SK-N-DZ (cell line): ENCODE data around the gene EEA1.
"Not testable (repeated sequence)": the region's sequence is repeated elsewhere in the genome, so short reads cannot be mapped to it uniquely, and the experiment has no call there.

Source experiments
- DNase-seq: peaks from one replicate; pipeline ENCODE4 v3.0.0-alpha.2; 2015; ENCODE audit warnings: low spot score

EEA1 gene

DNA sequence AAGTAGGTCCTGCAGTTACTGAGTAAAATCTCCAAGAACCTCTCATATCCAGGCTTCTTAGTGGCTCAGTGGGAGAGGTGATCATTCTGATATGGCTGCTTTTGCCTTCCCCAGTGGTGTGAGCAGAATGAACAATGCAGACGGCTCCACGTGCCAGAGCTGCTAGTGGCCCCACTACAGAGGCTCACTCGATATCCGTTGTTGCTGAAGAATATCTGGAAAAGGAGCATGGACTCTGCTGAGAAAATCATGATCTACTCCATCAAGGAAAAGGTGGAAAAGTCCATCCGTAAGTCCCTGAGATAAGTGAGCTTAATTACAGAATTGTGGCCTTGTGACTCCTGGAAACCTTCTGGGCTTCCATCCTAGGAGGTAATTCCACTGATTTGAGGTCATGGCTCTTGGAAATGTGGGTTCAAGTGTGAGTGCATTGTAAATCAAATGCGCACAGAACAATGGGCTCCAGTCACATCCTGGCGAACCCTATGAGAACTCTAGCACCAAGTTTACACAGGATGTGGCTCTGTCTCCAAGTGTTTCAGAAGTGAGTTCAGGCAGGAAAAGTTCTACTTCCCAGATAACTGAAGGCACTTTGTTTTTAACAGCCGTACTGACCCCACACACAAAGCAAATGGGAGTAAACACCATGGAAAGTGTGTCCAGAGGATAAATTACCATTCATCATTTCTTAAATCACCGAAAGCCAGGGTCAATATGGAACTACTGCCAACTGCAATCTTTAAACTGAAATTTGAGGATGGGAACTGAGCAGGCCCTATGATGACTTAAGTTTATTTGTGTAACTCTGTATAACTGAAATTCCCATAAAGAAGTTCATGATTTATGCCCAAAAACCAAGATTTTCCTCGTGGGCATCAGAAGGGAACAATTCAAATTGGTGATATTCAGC lies 174.9 kb downstream of the EEA1 start:
- no peak for DNase-seq

DNA sequence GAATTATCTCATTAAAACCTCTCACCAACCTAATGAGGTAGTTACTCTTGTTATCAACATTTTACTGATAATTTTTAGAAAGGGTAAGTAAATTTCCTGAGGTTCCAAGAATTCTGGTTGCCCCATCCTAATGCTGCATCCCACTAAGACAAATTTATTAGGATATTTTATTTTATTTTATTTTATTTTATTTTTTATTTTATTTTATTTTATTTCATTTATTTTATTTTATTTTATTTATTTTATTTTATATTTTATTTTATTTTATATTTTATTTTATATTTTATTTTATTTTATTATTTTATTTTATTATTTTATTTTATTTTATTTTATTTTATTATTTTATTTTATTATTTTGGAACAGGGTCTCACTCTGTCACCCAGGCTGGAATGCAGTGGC lies 179.4 kb downstream of the EEA1 start:
- DNase-seq, result not testable (repeated sequence)

DNA sequence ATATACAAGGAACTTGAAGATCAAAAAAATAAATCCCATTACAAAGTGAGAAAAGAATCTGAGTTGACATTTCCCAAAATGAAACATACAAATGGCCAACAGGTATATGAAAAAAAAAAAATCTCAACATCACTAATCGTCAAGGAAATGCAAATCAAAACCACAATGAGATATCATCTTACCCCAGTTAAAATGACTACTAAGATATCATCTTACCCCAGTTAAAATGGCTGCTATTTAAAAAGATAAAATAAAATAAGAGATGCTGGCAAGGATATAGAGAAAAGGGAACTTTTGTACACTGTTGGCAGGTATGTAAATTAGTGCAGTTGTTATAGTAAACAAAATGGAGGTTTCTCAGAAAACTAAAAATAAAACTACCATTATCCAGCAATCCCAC lies 181.9 kb downstream of the EEA1 start:
- no peak for DNase-seq

DNA sequence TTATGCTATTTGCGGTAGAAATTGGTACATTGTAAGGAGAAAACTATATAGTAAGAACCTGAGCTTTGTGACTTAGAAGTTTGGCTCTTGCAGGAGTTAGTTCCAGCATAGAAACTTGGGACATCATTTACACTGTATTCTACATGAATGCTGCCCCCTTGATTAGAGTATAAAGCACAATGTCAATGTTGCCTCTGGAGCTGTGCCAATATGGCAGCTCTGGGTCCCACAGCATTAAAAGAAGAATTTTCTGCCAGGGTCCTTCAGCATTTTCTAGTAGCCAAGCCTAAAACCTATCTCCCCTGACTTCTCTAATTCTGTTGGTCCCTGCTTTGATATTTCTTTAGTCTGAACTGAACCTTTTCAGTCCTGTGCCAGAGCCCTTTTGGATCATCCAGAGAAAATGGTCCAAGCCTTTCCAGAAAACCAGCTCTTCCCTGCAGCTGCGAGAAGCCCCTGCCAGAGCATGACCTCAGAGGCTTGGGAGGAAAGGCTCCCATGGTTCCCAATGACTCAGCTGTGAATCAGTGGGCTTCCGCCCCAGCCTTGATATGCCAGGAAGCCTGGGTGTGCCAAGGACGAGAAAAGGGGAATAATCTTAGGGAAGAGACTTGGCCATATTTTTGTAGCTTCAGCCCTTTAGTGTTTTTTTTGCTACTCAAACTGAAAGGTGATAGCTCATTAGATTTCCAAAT lies 183.1 kb downstream of the EEA1 start:
- no peak for DNase-seq

DNA sequence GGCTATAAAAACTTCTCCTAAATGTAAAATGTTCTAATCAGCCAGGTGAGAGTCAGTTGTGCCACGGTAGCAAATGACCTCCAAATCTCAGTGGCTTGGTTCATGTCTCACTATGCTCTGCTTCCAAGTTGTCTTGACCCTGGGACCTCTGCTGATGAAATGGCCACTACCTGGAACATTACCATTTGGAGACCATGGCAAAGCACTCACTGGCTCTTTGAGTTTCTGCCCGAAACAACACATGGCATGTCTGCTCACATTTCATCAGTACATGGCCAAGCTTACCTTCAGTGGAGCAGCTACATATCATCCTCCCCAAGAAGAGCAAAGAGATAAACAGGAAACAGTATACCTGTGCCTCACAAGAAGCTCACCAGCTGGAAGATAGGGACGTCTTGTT lies 186.1 kb downstream of the EEA1 start:
- DNase-seq, result no peak

DNA sequence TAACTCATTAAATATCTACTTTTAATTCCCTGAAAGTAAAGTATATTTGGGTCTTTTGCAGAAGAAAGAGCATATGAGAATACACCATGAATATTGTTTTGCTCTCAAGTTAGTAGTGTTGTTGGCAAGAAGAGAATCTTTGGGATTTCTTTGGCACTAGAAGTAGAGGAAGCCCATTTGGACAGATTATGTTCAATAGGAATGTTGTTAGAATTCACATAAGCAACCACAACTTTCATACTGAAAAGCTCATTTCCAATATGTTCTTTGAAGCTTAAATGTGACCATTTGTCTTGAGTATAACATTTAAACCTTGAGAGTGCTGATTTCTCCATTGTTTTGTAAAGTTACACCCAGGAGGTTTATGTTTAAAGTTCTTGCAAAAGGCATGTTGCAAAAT lies 188.7 kb downstream of the EEA1 start:
- DNase-seq, result no peak

DNA sequence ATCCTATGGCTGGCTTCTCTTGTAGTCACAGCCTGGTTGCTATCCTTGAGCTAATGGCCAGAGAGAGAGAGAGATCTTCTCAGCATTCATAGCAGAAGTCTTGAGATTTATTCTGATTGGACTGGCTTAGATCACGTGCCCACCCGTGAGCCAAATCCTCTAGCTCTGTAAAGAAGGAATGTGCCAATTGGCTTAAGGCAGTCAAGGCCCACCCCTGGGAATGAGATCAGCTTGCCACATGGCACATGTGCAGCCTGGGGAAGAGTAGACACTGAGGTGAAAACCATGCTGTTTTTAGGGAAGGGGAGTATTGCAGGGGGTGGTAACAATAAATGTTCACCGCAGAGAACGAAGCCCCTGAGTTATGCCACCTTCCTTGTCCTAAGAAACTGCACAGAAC lies 190.0 kb downstream of the EEA1 start:
- peak; percentile 41 for DNase-seq

DNA sequence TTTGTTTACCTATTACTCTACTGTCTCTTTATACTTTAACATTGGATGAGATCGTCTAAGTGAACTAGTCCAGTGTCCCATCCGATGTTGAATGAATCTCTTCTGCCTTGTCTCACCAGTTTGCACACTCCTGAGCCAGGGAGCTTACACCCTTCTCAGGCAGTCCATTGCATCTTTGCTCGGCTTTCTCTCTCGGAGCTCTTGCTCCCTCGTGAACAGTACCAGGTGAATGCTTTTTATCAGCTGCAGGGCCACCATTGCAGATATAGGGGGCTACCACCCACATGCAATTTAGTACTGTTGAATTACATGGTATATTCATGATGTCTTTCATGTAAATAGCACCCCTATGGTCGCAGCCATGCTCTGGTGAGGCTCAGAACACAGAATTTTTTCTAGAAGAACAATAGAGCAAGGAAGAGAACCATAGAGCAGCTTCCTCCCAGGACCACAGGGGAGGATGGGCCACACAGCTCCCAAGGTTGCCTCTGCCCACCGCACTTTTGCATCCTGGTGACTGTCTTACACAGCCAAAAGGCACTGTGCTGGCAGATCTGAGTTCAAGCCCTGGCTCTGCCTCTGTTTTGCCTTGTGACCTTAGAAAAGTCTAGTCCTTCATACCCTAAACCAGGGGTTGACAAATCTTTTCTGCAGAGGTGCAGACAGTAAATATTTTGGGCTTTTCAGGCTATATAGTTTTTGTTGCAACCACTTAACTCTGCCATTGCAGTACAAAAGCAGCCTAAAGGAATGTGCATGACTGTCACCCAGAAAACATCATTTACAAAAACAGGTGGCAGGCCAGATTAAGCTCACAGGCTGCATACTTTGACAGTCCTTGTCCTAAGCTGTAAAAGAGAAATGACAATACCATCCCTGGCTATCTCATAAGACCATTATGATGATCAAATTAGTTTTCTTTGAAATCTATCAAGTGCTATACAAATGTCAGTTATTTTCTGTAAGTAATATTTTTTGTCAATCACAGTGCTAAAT lies 190.9 kb downstream of the EEA1 start:
- no peak for DNase-seq

DNA sequence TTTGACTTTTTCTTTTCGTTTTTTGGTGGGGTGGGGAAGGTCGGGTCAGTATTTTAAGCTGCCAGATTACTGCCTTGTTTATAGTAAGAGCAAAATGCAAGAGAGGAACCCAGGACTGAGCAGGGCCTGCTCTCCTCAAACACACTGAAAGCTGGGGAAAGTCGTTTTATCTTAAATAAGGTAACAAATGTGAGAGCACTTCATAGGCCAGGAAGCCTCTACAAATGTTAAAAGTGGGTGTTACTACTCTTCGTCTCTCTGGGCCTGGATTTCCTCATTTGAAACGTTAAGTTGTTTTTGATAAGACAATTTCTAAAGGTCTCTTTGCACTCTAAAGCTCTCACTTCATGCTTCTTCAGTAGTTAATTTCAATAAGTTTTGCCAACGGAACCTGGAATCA lies 192.5 kb downstream of the EEA1 start:
- DNase-seq, result no peak

DNA sequence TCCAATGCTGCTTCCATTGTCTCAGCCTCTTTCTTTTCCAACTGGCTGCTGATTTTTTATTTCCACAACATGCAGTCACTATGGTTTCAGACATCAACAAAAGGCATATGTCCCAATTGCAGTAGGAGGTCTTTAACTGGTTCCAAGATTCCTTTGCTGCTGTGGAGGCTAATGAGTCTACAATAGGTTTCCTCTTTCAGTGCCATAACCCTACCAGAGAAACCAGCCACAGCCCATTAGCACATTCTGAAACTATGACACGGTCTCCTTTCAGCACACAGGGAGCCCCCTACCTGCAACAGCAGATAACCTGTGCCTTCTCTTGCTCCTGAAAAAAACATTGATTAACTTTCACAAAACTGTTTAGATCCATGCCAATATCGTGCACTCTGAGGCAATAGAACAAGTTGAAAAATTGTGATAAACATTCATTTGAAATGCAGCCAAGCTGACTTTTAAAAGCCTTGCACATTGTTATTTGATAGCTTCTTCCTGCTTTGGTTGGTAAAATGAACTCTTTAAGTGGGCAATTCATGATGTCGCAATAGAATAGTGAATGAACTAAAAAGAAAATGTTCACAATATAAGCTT lies 193.9 kb downstream of the EEA1 start:
- DNase-seq, result no peak

DNA sequence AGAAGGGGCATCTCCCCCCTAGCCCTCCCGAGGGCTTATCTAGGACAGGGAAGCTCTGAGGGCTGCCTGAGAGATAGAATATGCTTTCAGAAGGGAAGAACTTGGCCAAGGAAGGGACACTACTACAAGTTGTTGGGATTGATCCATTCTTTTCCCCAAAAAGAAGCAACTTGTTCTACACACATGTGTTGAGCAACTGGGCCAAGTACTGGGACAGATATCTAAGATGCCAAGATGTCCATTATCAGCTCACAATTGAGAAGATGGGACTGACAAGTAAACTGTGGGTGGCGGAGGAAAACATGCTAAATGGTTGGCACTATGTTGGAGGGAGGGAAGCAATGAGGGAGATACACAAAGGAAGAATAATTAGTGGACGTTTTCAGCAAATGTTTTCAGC lies 195.4 kb downstream of the EEA1 start:
- no peak for DNase-seq

DNA sequence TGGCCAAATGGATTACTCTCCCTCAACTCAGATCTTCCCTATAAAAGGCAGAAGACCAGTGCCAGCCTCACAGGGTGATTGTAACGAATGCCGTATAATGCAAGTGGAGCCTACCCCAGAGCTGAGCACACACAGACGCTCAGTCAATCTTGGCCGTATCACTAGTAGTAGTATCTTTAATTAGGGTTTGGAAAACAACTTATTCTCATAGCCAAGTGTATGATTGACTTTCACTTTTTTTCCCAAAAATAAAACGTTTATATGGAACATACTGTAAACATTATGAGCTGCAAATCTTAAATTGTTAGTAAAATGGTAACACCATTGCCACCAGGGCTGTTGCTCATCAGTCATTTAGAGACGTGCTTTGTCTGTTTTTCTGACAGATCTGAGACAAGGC lies 195.9 kb downstream of the EEA1 start:
- DNase-seq, result no peak

DNA sequence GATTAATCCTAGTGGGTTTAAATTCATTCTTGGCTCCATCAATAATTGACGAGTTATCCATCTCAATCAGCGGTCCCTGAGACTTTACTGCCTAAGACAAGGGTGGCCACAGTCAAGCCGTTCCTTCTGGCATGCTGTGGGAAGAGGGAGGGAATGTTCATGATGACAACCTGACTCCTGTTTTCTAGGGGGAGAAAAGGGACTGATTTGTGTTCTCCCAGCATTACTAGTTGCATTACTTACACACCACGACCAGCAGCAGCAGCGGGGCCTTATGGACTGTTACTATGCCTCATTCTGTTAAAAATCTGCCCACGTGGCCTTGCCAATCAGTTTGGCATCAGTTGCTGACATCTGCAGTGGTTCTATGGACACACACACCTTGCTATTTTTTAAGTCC lies 196.4 kb downstream of the EEA1 start:
- DNase-seq, result no peak

DNA sequence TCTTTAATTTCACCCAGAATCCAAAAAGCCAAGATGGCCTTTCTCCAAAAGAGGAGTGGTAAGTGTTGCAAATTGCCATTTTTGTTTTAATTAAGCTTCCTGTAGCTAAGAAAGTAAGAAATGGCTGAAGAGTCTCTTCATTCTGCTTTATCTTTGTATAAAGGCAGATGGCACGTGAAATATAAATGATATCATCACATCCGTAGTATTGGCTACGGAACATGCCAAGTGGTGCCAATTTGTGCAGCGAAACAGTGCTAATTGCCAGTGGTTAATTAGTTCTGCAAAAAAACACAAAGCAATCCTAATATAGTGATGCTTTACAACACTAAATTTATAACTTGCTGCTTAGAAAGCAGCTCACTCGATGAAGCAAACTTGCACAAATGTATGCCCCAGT lies 196.9 kb downstream of the EEA1 start:
- no peak for DNase-seq

DNA sequence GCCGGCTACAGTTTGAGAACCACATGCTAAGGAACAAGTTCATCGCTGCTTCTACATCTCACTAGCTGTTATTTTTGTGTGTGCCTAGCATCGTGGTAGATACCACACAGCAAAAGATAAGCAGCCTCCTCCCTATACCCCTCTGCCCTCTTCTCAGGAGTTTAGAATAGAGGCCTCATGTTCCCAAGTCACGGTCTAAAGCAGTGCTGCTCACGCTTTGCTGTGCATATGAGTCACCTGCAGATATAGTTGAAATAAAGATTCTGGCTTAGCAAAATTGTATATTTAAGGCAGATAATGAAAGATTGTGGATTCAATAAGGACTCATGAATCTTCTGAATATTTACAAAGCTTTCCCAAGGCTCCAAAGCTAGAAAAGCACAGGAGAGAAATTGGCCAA lies 198.3 kb downstream of the EEA1 start:
- DNase-seq, result no peak

DNA sequence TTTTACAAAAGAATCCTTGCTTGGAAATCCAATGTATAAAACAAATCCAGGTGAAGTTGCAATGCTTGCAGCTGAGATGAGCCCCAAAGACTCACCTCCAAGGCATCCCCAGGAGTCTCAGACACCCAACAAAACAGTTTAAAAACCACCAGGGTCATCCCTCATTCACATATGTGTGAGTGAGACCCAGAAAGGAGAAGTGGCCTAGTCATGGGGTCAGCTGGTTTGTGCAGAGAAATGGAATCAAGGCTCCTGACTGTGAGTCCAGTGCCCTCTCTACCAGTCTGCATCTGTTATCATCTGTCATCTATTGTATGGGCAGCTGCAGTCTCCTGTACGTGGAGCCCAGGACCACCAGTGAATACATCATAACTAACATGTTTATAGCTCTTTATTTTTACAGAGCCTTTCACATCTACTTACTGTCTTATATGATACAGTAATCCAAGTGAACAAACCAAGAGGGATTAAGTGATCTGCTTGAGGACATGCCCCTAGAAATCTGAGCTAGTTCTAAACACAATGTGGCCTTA lies 199.3 kb downstream of the EEA1 start:
- DNase-seq, result no peak

DNA sequence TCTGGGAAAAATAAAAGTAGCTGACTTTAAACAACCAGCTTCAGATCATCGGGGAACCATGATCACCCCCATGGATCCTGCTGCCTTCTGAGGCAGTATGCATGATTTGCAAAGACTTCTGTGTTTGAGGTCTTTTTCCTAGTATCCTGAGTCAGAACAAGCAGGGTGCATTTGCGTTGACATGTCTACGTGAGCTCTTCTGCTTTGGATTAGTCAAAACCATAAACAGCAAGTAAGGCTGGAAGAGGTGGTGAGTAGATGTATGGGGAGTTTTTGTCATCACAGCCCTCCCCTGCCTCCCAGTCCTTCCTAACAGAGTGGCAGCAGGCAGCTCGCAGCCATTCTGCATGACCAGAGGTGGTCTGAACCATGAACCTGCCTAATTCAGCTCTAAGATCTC lies 202.2 kb downstream of the EEA1 start:
- no peak for DNase-seq

DNA sequence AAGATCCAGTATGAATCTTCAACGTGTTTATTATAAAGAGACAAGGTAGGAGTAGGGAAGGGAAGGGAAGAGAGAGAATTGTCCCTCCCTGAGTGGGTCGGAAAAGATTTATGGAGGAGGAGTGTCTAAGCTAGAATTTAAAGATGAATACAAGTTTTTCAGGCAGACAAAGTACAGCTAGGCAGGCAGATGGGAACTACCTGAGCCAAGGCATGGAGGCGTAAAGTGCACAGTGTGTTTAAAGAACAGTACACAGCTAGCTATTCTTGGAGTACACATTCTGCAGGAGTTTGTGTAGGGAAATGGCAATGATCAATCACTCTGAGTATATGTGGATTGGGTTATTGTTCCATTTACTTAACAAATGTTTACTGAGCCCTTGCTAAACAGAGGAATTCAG lies 206.2 kb downstream of the EEA1 start:
- DNase-seq, result no peak

DNA sequence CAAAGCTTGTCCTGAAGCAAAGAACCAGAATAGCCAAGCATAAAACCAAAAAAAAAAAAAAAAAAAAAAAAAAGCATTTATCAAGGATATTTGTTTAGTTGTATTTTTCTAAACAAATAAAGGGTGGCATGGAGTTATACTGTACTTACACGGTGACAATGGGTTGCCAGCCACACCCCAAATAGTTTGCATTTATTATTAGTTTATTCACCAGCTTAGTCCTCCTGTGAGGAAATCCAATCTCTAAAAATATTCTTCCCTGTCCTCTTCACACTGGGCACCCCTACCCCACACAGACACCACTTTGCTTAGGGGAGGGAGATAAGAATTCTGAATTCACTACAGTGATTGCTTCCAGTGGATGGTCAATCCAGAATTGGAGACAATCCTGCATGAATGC lies 207.4 kb downstream of the EEA1 start:
- DNase-seq, result no peak

DNA sequence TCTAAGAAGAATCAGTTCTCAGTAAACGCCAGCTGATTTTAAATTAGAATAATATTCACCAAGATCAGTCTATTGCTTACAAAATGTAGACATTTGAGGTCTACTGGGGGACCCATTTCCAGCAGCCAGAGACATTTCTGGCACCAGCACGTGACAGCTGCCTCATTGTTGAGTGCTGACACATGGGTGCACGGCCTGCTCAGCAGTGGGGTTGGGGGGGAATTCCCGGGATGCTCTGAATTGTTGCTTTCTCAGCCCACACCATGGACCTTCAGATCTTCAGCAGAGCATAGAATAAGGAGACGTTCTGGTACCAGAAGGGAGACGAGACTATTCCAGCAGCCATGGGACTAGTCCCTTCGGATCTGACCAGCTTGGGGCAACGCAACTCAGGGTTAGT lies 208.0 kb downstream of the EEA1 start:
- DNase-seq, result no peak
